ENCODE measurements around the gene OXLD1. TPM values are rescaled to one million over a fixed set of nuclear protein-coding genes. Genes with fewer than 3 reads are reported as not detected.
A peak's percentile ranks its signal among the peaks of the same experiment; 100 is the strongest.

Gene OXLD1
- total RNA-seq (10 to 100 TPM; 14.5 to 35.7 (median 20.9) TPM), polyA plus RNA-seq (10 to 100 TPM in 1 of 2 donors, 1 to 10 TPM in 1; 1.7 to 32.8 TPM)
- long read RNA-seq, donor 1, transcript OXLD1-206 (1 exons, 1,600 nt) = major isoform, 68 of 75 reads
- long read RNA-seq, donor 1, partial matches to known transcripts = 0 of 75 reads
- long read RNA-seq, donor 1, other reads (novel, unspliced or antisense) = 0 of 75 reads
- long read RNA-seq, donor 2, transcript OXLD1-206 (1 exons, 1,600 nt) = major isoform, 12 of 18 reads
- long read RNA-seq, donor 2, partial matches to known transcripts = 0 of 18 reads
- long read RNA-seq, donor 2, other reads (novel, unspliced or antisense) = 0 of 18 reads
- long read RNA-seq, donor 3, transcript OXLD1-207 (2 exons, 821 nt) = minor isoform, 8 of 45 reads
- long read RNA-seq, donor 3, transcript OXLD1-206 (1 exons, 1,600 nt) = major isoform, 28 of 45 reads
- long read RNA-seq, donor 3, partial matches to known transcripts = 0 of 45 reads
- long read RNA-seq, donor 3, other reads (novel, unspliced or antisense) = 2 of 45 reads

DNA sequence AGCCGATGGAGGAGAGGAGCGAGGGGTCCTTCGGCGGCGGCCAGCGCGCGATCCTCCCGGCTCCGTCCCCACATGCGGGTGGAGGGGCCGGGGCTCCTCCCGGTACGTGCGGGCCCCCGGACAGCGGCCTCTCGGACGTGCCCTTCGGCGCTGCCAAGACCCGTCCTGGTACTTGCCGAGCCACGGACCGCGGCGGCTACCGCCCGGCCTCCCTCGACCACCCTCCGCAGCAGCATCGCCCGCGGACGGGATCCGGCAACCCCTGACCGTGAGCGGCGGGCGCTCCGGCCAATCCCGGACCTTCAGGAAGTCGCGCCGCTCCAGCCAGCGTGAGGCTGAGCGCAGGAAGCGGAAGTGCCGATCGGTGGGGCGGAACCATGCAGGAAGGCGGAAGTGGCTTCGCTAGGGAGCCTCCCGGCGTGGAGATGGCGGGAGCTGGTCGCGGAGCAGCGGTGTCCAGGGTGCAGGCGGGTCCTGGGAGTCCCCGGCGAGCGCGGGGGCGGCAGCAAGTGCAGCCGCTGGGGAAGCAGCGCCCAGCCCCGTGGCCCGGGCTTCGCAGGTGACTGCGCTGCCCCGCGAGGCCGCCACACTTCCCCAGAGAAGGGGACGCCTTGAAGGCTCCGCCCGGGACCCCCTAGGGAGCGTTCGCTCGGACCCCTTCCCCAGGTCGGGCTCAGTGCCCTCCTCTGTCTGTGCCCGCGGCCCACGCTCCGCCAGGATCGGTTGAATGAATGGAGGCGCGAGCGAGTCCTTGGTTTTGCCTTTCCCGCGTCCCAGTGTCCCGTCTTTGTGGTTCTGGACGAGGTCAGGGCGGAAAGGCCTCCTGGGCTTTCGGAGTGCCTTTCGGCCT lies at the start of gene OXLD1, which contains the start of gene CCDC137:
Gene OXLD1 (minus strand): TSS at position 264 of the 850 bp plus-strand sequence. CDS start 28 bp downstream, at position 236.
Gene CCDC137 (plus strand): TSS at position 396 of the 850 bp plus-strand sequence. CDS start 30 bp downstream, at position 426.
- Histone ChIP-seq H3K4me1 (ENCODE audit: insufficient read depth) (peaks cover 12% of the 10 kb centered on the region), H3K27me3 (no peaks in the 10 kb centered on the region), H3K27ac (peak within 1 kb of the TSS; percentile 32 to 78), H3K9me3 (no peaks in the 10 kb centered on the region), H3K4me3 (peak within 1 kb of the TSS; percentile 55), H3K36me3 (no peaks in the 10 kb centered on the region)
- peak; percentile 95 to 98 (median 96) for DNase-seq
- TF ChIP-seq EP300 (IDR thresholded peaks at IDR 0.05) (no peak), POLR2A (IDR thresholded peaks at IDR 0.05) (peak; percentile 69)
- intact Hi-C loops (cut with DNase I) = no loop called here
- WGBS, 3 donors = 0% methylated on average over 27 to 96 of the region's 96 CpGs

DNA sequence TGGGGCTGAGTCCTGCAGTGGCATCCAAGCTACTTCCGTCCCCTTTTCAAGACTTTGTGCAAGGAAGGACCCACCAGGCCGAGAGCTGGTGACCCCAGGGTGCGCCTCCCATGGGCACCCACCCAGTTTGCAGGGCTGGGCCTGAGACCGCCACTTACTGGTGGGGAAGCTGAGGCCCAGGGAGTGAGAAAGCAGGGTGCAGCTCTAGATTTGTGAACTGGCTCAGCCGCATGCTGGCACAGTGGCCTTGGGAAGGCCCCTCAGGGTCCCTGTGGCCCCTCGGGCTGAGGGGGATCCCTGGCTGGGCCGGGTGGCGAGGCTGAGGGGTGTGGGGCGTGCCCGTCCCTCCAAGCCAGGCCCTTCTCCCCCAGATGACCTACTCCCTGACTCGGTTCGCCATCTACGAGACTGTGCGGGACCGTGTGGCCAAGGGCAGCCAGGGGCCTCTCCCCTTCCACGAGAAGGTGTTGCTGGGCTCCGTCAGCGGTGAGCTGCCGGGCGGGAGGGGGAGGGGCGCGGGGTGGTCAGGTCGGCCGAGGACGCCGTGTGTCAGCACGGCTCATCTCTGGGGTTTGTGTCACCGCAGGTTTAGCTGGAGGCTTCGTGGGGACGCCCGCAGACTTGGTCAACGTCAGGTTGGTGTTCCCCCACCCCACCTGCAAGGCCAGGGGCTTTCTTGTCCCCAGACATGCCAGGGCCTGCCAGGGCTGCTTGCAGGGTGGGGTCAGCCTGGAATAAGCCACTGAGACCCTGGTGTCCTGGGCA lies 48.9 kb upstream of the OXLD1 start:
- Histone ChIP-seq H3K27me3 (no peaks in the 10 kb centered on the region), H3K27ac (no peak overlapping the region), H3K4me1 (ENCODE audit: insufficient read depth) (peaks cover 18% of the 10 kb centered on the region), H3K4me3 (no peak overlapping the region), H3K9me3 (no peaks in the 10 kb centered on the region), H3K36me3 (no peaks in the 10 kb centered on the region)
- WGBS, 3 donors = 85 to 89% (median 88%) methylated on average over 13 to 32 of the region's 32 CpGs
- intact Hi-C loops (cut with DNase I) = no loop called here
- peak in 1 of 5 donors; percentile 34 for DNase-seq
- no peak for TF ChIP-seq POLR2A (IDR thresholded peaks at IDR 0.05)
- TF ChIP-seq EP300 (IDR thresholded peaks at IDR 0.05) = no peak
- TF ChIP-seq, protein P1, sequence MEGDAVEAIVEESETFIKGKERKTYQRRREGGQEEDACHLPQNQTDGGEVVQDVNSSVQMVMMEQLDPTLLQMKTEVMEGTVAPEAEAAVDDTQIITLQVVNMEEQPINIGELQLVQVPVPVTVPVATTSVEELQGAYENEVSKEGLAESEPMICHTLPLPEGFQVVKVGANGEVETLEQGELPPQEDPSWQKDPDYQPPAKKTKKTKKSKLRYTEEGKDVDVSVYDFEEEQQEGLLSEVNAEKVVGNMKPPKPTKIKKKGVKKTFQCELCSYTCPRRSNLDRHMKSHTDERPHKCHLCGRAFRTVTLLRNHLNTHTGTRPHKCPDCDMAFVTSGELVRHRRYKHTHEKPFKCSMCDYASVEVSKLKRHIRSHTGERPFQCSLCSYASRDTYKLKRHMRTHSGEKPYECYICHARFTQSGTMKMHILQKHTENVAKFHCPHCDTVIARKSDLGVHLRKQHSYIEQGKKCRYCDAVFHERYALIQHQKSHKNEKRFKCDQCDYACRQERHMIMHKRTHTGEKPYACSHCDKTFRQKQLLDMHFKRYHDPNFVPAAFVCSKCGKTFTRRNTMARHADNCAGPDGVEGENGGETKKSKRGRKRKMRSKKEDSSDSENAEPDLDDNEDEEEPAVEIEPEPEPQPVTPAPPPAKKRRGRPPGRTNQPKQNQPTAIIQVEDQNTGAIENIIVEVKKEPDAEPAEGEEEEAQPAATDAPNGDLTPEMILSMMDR (IDR thresholded peaks at IDR 0.05) = no peak

DNA sequence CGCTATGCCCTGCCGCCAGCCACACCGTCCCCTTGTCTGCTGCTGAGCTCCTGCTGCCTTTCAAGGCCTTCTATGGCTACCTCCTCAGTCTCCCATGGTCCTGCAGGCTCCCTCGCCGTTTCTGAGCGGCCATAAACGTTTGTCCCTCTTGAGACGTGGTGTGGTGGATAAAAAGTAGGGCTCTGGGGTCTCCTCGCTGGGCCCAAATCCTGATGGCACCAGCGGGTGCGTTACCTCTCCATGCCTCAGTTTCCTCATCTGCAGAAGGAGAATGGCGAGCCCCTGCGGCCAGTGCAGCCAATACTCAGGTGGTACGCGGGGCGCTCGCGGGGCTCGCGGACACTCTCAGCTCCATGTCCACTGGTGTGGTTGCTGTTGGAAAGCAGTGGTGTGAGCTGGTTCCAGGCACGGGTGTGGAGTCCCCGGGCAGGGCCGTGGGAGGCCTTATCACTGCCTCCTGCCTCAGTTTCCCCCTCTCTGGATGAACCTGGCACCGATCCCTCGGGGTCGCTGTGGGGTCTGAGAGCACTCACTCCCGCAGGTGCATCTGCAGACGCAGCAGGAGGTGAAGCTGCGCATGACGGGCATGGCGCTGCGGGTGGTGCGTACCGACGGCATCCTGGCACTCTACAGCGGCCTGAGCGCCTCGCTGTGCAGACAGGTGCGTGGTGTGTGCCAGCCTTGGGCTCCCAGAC lies 48.2 kb upstream of the OXLD1 start:
- TF ChIP-seq, protein P1 (IDR thresholded peaks at IDR 0.05) = no peak
- TF ChIP-seq EP300 (IDR thresholded peaks at IDR 0.05) (no peak), POLR2A (IDR thresholded peaks at IDR 0.05) (no peak)
- Histone ChIP-seq H3K27me3 (no peaks in the 10 kb centered on the region), H3K4me1 (ENCODE audit: insufficient read depth) (peaks cover 18% of the 10 kb centered on the region), H3K27ac (no peak overlapping the region), H3K9me3 (no peaks in the 10 kb centered on the region), H3K4me3 (no peak overlapping the region), H3K36me3 (no peaks in the 10 kb centered on the region)
- WGBS, 3 donors = 91 to 92% (median 92%) methylated on average over 38 to 39 of the region's 39 CpGs
- intact Hi-C loops (cut with DNase I) = no loop called here
- DNase-seq = peak in 2 of 5 donors; percentile 40 to 43
